ENCODE data around the gene ZNF74.
"Not testable (repeated sequence)": the region's sequence is repeated elsewhere in the genome, so short reads cannot be mapped to it uniquely, and the experiment has no call there.

GRCh38 chr22:20409385-20409784, 15.4 kb downstream of the ZNF74 start:
- TF ChIP-seq, protein P1, sequence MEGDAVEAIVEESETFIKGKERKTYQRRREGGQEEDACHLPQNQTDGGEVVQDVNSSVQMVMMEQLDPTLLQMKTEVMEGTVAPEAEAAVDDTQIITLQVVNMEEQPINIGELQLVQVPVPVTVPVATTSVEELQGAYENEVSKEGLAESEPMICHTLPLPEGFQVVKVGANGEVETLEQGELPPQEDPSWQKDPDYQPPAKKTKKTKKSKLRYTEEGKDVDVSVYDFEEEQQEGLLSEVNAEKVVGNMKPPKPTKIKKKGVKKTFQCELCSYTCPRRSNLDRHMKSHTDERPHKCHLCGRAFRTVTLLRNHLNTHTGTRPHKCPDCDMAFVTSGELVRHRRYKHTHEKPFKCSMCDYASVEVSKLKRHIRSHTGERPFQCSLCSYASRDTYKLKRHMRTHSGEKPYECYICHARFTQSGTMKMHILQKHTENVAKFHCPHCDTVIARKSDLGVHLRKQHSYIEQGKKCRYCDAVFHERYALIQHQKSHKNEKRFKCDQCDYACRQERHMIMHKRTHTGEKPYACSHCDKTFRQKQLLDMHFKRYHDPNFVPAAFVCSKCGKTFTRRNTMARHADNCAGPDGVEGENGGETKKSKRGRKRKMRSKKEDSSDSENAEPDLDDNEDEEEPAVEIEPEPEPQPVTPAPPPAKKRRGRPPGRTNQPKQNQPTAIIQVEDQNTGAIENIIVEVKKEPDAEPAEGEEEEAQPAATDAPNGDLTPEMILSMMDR (conservative IDR thresholded peaks at IDR 0.05) = not testable (repeated sequence)
- TF ChIP-seq ZFX (IDR thresholded peaks at IDR 0.05) = not testable (repeated sequence)
